DND-41 (cell line): Measurements from ENCODE around the gene MAP1LC3C.

Source experiments
- ATAC-seq: fragments of 200-7000 bp; cut with Tn5 transposase; 3 replicates; pipeline ENCODE4 v1.9.1; 2021; ENCODE audit warnings: low read depth; ENCODE audit not compliant: insufficient read depth
- DNase-seq: peaks from one replicate; pipeline ENCODE4 v3.0.0-alpha.2; 2020
- H2AFZ ChIP-seq: 2 replicates; pipeline ENCODE4 v1.6.0; 2012; ENCODE audit warnings: low read depth, low read length
- H3K27ac ChIP-seq: 2 replicates; pipeline ENCODE4 v1.5.1; 2012; ENCODE audit warnings: low read length, inconsistent platforms
- H3K27me3 ChIP-seq: fragments of 200-600 bp; sonication (generic); 2 replicates; pipeline ENCODE4 v1.6.0; 2012; ENCODE audit warnings: low read length, mild to moderate bottlenecking, inconsistent platforms; ENCODE audit not compliant: insufficient read depth, poor library complexity
- H3K36me3 ChIP-seq: 2 replicates; pipeline ENCODE4 v1.5.1; 2012; ENCODE audit warnings: low read length, inconsistent platforms; ENCODE audit not compliant: insufficient read depth
- H3K4me1 ChIP-seq: 2 replicates; pipeline ENCODE4 v1.5.1; 2012; ENCODE audit warnings: mild to moderate bottlenecking, low read length; ENCODE audit not compliant: insufficient read depth
- H3K4me2 ChIP-seq: 2 replicates; pipeline ENCODE4 v1.6.0; 2012; ENCODE audit warnings: mild to moderate bottlenecking, moderate library complexity, low read length, inconsistent platforms; ENCODE audit not compliant: insufficient read depth
- H3K4me3 ChIP-seq, 2 experiments: fragments of 200-600 bp in 1 of 2; shearing (Covaris generic) in 1 of 2; 2 replicates each; pipeline ENCODE4 v1.5.1; 2012 to 2016; ENCODE audit warnings: inconsistent platforms in 2 of 2, low read length in 2 of 2, mild to moderate bottlenecking in 2 of 2, low read depth in 1 of 2, moderate library complexity in 1 of 2
- H3K79me2 ChIP-seq: 2 replicates; pipeline ENCODE4 v1.6.0; 2012; ENCODE audit warnings: low read length, inconsistent platforms; ENCODE audit not compliant: insufficient read depth
- H3K9ac ChIP-seq: 2 replicates; pipeline ENCODE4 v1.6.0; 2012; ENCODE audit warnings: low read depth, mild to moderate bottlenecking, inconsistent platforms, low read length, moderate library complexity
- H3K9me3 ChIP-seq: 2 replicates; pipeline ENCODE4 v1.5.1; 2012; ENCODE audit warnings: low read length, moderate library complexity, mild to moderate bottlenecking, inconsistent platforms; ENCODE audit not compliant: insufficient read depth, severe bottlenecking
- H4K20me1 ChIP-seq: 2 replicates; pipeline ENCODE4 v1.6.0; 2012; ENCODE audit warnings: low read length; ENCODE audit not compliant: insufficient read depth
- CTCF ChIP-seq: IDR thresholded peaks from 2 replicates; pipeline ENCODE4 v1.5.1; 2012; ENCODE audit warnings: borderline replicate concordance, low read length, moderate library complexity, mild to moderate bottlenecking; ENCODE audit not compliant: poor library complexity, severe bottlenecking; ENCODE audit errors: extremely low read depth
- EZH2 ChIP-seq: IDR thresholded peaks from 3 replicates; pipeline ENCODE4 v1.6.1; 2012; ENCODE audit warnings: borderline replicate concordance, low read depth, mild to moderate bottlenecking, moderate library complexity, low read length, inconsistent platforms; ENCODE audit not compliant: severe bottlenecking

The MAP1LC3C gene

GRCh38 chr1:241985787-241986186, 13.1 kb downstream of the MAP1LC3C start:
- Histone ChIP-seq H3K9ac (no peak overlapping the region), H4K20me1 (no peaks in the 10 kb centered on the region), H3K9me3 (no peaks in the 10 kb centered on the region), H3K4me3 (no peak overlapping the region), H3K79me2 (no peaks in the 10 kb centered on the region), H3K4me1 (no peaks in the 10 kb centered on the region), H3K36me3 (no peaks in the 10 kb centered on the region), H3K27me3 (no peaks in the 10 kb centered on the region), H3K27ac (no peak overlapping the region), H3K4me2 (no peak overlapping the region), H2AFZ (no peak overlapping the region)
- ATAC-seq: no peak
- peak; percentile 24 for DNase-seq
- TF ChIP-seq EZH2 (no peak), CTCF (peak; percentile 51)

DNA sequence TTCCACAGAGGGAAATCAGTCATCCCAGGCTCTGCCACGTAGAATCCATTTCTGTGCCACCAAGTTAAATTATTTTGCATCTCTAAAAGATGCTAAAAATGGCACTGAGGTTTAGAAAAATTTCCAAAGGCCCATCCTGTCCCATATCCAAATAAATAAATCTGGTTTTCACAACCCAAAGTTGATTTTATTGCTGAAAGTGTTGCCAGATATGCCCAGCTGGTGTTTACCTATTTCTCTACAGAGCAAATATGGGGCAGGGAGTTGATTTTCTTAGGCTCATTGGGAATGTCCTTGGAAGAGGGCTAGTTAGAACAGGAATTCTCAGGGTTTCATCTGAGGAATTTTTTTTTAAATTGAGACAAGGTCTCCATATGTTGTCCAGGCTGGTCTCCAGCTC, 19.0 kb downstream of the MAP1LC3C start:
- no peak for TF ChIP-seq EZH2
- no peak for TF ChIP-seq CTCF
- no peak for ATAC-seq
- H2AFZ ChIP-seq: no peak overlapping the region
- H3K4me3 ChIP-seq: no peak overlapping the region
- no peak overlapping the region for H3K4me2 ChIP-seq
- no peaks in the 10 kb centered on the region for H3K27me3 ChIP-seq
- no peaks in the 10 kb centered on the region for H3K9me3 ChIP-seq
- H3K79me2 ChIP-seq: no peaks in the 10 kb centered on the region
- H3K36me3 ChIP-seq: no peaks in the 10 kb centered on the region
- H3K9ac ChIP-seq: no peak overlapping the region
- no peak overlapping the region for H3K27ac ChIP-seq
- H4K20me1 ChIP-seq: no peaks in the 10 kb centered on the region
- H3K4me1 ChIP-seq: no peaks in the 10 kb centered on the region
- DNase-seq: no peak

DNA sequence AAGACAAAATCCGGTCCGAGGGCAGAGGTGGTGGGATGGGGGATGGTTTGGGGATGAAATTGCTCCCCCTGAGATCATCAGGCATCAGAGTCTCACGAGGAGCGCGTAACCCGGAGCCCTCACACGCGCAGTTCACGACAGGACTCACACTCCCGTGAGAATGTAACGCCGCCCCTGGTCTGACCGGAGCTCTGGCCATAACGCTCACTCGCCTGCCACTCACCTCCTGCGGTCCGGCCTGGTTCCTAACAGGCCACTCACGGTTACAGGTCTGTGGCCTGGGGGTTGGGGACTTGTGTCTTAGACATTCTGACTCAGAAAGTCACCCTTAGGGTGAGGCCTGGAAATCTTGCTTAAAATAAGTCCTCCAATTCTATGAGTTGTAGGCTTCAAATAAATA, 19.8 kb downstream of the MAP1LC3C start:
- no peak overlapping the region for H3K9ac ChIP-seq
- H3K9me3 ChIP-seq: no peaks in the 10 kb centered on the region
- H2AFZ ChIP-seq: no peak overlapping the region
- ATAC-seq: no peak
- H3K27me3 ChIP-seq: no peaks in the 10 kb centered on the region
- TF ChIP-seq EZH2: no peak
- TF ChIP-seq CTCF: no peak
- no peak for DNase-seq
- H3K4me3 ChIP-seq: no peak overlapping the region
- no peak overlapping the region for H3K4me2 ChIP-seq
- H3K79me2 ChIP-seq: no peaks in the 10 kb centered on the region
- H3K27ac ChIP-seq: no peak overlapping the region
- no peaks in the 10 kb centered on the region for H4K20me1 ChIP-seq
- no peaks in the 10 kb centered on the region for H3K4me1 ChIP-seq
- H3K36me3 ChIP-seq: no peaks in the 10 kb centered on the region

DNA sequence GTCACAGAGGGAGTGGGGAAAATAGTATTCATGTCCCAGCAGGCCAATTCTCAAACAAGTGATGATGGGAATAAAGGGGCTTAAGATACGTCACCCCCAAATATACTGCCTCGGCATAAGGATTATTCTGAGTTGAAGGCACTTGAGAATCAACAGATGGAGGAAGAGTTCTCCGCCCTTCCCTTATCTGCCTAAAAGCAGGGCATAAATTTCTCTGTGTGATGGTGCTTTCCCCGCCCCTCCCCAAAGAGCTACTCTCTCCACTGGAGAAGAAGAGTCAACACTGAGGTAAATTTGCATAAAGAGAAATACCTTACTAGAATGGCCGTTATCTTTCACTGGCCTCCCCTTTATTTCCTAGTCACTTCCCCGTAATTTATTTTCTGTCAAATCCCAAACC, 22.7 kb downstream of the MAP1LC3C start:
- no peaks in the 10 kb centered on the region for H3K79me2 ChIP-seq
- H3K27ac ChIP-seq: no peak overlapping the region
- TF ChIP-seq EZH2 (no peak), CTCF (no peak)
- H3K4me3 ChIP-seq: no peak overlapping the region
- no peak overlapping the region for H3K4me2 ChIP-seq
- no peaks in the 10 kb centered on the region for H3K36me3 ChIP-seq
- no peaks in the 10 kb centered on the region for H3K27me3 ChIP-seq
- no peaks in the 10 kb centered on the region for H3K4me1 ChIP-seq
- H3K9me3 ChIP-seq: no peaks in the 10 kb centered on the region
- no peak overlapping the region for H3K9ac ChIP-seq
- no peak for ATAC-seq
- no peak overlapping the region for H2AFZ ChIP-seq
- no peaks in the 10 kb centered on the region for H4K20me1 ChIP-seq
- no peak for DNase-seq
